Skeletal muscle cell (primary cell): ENCODE data around the gene ANKS6.
A peak's percentile ranks its signal among the peaks of the same experiment; 100 is the strongest.

Source experiments
- DNase-seq: peaks from one replicate; pipeline ENCODE4 v3.0.0-alpha.2; 2010; ENCODE audit warnings: low read depth
- H3K4me3 ChIP-seq: 2 replicates; pipeline ENCODE4 v1.5.1; 2011; ENCODE audit warnings: low read depth, mild to moderate bottlenecking, control low read depth, low read length, moderate library complexity

ANKS6 gene

DNA sequence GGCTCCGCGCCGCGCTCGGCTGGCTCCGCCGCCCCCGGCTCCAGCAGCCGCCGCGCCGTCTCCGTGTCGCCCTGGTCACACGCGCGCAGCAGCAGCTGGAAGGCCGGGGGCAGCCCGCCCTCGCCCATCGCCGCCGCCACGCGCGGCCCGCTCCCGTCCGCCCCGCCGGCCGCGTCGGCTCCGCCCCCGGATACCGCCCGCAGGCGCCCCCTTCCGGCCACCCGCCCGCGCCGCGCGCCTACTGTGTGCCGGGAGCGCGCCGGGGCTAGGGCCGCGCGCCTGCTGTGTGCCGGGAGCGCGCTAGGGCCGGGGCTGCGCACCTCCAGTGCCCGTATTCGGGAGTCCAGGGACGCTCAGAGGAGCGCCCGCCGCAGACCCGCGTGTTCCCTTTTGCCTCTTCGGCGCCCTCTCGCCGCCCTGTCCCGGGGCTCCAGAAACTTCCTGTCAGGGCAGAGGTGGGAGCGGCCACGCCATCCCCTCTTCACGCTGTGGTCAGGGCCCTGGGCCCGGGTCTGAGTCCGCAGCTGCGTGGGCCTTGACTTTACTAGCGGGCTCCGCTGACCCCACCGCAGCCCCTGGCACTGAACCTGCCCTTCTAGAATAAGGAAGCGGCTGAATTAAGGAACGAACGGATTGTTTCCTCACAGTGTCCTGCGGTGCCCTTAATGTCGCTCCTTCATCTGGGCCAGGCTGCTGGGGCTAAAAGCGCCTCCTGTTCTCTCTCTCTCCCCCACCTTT lies at the start of gene ANKS6:
Gene ANKS6, minus strand, starts transcription at position 192 of the 738 bp plus-strand sequence. Its CDS starts 64 bp downstream, at position 128.
- H3K4me3 ChIP-seq, result peak within 1 kb of the TSS; percentile 65
- DNase-seq, result no peak

- no peak overlapping the region for H3K4me3 ChIP-seq
- DNase-seq, result no peak
Measured at GRCh38 chr9:98846081-98846480, 49.7 kb upstream of the ANKS6 start.

- no peak for DNase-seq
- H3K4me3 ChIP-seq, result no peak overlapping the region
Measured at GRCh38 chr9:98842510-98842909, 46.2 kb upstream of the ANKS6 start.

- H3K4me3 ChIP-seq, result no peak overlapping the region
- no peak for DNase-seq
Measured at GRCh38 chr9:98839724-98840123, 43.4 kb upstream of the ANKS6 start.

DNA sequence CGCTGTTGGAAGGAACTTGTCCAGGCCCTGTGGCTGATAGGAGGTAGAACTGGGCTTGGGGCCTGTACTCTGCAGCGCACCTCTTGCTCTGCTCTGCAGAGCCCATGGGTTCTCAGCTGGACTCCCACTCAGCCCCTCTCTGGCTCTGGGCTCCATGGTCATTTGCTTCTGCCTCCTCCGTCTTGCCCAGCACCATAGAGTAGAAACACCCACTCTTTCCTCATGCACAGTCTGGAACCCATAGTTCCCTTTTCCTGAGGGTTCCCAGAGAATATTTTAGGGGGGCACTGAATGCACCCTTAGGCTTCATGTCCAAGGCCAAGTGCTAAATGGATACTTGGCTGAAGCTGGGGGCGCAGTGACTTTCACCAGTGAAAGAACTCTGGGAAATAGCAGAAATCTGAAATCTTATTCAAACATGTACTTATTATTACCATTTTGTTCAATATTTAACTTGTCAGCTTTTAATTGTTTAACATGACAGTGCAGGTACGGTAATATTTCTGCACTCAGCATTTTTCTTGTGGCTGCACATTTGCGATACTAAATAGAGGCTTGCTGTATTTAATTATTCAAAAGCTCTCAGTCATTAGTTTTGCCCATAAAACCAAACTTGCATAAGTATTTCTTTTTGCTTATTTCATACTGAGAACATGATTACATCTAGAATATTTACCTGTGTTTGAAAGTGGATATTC lies 42.7 kb upstream of the ANKS6 start:
- no peak for DNase-seq
- H3K4me3 ChIP-seq, result no peak overlapping the region

- DNase-seq, result no peak
Measured at GRCh38 chr9:98838155-98838867, 42.0 kb upstream of the ANKS6 start.

DNA sequence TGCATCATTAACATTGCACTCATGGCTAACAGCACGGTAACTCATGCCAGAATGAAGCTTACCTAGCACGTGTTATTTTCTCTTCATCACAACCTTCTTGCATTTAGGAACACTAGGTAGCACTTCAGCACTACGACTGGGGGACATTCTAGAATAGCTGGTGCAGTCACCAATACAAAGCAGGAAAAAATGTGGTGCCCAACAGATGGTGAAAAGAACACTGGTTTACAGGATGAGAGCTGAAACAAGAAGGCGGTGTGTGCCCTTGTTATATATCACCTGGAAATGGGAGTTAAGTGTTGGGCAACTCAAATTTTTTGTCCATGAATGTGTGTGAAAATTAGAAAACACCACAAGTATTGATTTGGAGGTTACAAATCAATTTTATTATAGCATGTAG lies 41.2 kb upstream of the ANKS6 start:
- no peak for DNase-seq
- no peak overlapping the region for H3K4me3 ChIP-seq

More at GRCh38 chr9:98838155-98838867, 42.0 kb upstream of the ANKS6 start:
- H3K4me3 ChIP-seq, result no peak overlapping the region

- DNase-seq, result no peak
- H3K4me3 ChIP-seq, result no peak overlapping the region
Measured at GRCh38 chr9:98836206-98836605, 39.9 kb upstream of the ANKS6 start.

- no peak for DNase-seq
Measured at GRCh38 chr9:98834386-98834785, 38.0 kb upstream of the ANKS6 start.

GRCh38 chr9:98833090-98833956 lies 37.0 kb upstream of the ANKS6 start:
- no peak overlapping the region for H3K4me3 ChIP-seq
- DNase-seq, result no peak

More at GRCh38 chr9:98834386-98834785, 38.0 kb upstream of the ANKS6 start:
- H3K4me3 ChIP-seq, result no peak overlapping the region

GRCh38 chr9:98832768-98833089 lies 36.4 kb upstream of the ANKS6 start:
- H3K4me3 ChIP-seq, result no peak overlapping the region
- no peak for DNase-seq

GRCh38 chr9:98831696-98832095 lies 35.3 kb upstream of the ANKS6 start:
- DNase-seq, result no peak
- no peak overlapping the region for H3K4me3 ChIP-seq

DNA sequence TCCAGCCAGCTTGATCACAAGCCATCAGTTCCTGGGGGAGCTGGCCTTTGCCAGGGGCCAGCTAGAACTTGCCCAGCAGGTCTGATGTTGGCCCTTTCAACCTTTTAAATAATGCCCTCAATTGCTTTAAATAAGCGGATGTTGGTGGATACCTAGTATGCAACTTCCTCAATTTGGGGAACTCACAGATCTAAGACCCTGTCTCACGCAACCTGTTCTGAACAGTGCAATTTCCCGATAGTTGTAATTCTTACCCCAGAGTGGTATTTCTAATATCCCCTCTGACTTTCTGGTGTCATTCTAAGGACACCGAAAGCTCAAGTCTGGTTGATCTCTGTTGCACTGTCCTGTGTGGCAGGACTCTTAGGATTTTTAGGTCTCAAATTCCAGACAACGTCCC lies 34.2 kb upstream of the ANKS6 start:
- no peak for DNase-seq
- H3K4me3 ChIP-seq, result no peak overlapping the region

DNA sequence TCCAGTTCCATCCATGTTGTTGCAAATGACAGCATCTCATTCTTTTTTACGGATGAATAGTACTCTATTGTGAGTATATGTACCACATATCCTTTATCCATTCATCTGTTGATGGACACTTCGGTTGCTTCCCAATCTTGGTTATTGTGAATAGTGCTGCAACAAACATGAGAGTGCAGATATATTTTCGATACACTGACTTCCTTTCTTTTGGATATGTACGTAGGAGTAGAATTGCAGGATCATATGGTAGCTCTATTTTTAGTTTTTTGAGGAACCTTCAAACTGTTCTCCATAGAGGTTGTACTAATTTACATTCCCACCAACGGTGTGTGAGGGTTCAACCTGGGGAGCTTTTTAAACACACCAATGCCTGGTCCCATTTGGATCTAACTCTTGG lies 33.4 kb upstream of the ANKS6 start:
- H3K4me3 ChIP-seq, result no peak overlapping the region
- no peak for DNase-seq

DNA sequence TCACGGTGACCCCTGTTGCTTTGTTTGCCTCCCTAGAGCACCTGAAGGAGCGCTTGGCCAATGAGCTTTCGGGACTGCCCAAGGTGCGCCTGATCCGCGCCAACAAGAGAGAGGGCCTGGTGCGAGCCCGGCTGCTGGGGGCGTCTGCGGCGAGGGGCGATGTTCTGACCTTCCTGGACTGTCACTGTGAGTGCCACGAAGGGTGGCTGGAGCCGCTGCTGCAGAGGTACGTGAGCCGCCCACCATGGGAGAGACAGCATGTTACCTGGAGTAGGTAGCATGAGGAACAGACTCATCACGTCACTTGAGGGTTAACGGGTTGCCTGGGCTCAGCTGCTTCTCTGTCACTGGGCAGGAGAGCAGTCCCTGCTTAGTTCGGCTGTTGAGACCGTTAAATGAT lies 30.4 kb upstream of the ANKS6 start:
- no peak overlapping the region for H3K4me3 ChIP-seq
- DNase-seq, result no peak

GRCh38 chr9:98825414-98825813 lies 29.1 kb upstream of the ANKS6 start:
- DNase-seq, result no peak
- no peak overlapping the region for H3K4me3 ChIP-seq

DNA sequence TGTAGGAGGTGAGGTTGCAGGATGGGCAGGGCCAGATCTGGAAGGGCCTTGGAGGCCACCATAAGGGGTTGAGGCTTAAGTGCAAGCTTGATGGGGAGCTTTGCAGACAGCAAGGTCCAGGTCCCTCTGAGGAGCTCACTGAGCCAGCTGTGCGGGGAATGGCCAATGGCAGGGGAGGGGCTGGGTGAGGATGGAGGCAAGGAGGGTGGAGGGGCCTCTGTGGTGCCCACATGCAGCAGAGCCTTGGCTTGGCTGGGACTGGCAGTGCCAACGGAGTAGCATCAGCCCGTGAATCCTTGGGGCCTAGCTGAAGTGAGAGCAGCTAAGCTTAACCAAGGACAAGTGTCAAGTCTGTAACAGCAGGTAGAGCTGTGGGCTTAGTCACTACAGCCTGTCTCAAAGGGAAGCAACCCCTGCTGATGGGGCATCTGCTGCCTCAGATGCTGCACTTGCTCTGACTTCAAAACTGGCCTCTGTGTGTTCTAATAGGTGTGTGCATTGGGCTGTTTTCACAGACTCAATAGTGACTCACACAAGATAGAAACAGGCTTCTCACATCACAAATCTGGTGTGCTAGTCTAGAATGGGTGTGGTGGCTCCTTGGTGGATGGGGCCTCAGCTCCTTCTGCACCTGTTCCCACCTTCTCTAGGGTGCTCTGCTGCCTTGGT lies 27.4 kb upstream of the ANKS6 start:
- H3K4me3 ChIP-seq, result no peak overlapping the region
- no peak for DNase-seq

GRCh38 chr9:98822661-98823060 lies 26.3 kb upstream of the ANKS6 start:
- no peak overlapping the region for H3K4me3 ChIP-seq
- no peak for DNase-seq

- DNase-seq, result no peak
Measured at GRCh38 chr9:98821831-98822230, 25.5 kb upstream of the ANKS6 start.

More at GRCh38 chr9:98821831-98822230, 25.5 kb upstream of the ANKS6 start:
- H3K4me3 ChIP-seq, result no peak overlapping the region
